Body of pancreas (tissue), 4 donors: Measurements from ENCODE around the gene JUN. TPM values are rescaled to one million over a fixed set of nuclear protein-coding genes. Genes with fewer than 3 reads are reported as not detected.

Experiments
- ATAC-seq: fragments of 150-250 bp; one replicate; pipeline ENCODE4 v1.9.1; 2016
- DNase-seq, 4 donors: peaks; one replicate each; pipeline ENCODE4 v3.0.0-alpha.2; 2019
- H3K27ac ChIP-seq, 4 donors: fragments of 200-600 bp; sonication (generic); 1 replicate in 3 of 4; 2 replicates in 1 of 4; pipeline versions ENCODE4 v1.5.1 to v1.6.1; 2016 to 2019; ENCODE audit warnings: mild to moderate bottlenecking in 1 of 4, mixed read lengths in 1 of 4, moderate library complexity in 1 of 4
- H3K27me3 ChIP-seq, 2 donors: fragments of 200-600 bp; sonication (generic); one replicate each; pipeline ENCODE4 v1.6.0; 2016; ENCODE audit warnings: mild to moderate bottlenecking in 1 of 2
- H3K36me3 ChIP-seq, 2 donors: fragments of 200-600 bp; sonication (generic); replicated peaks in 1 of 2; 2 replicates each; pipeline ENCODE4 v1.5.1; 2016; ENCODE audit warnings: low read depth in 2 of 2; ENCODE audit not compliant: insufficient read depth in 1 of 2
- H3K4me1 ChIP-seq: fragments of 200-600 bp; sonication (generic); one replicate; pipeline ENCODE4 v1.6.0; 2016
- H3K4me3 ChIP-seq, 2 donors: fragments of 200-600 bp; sonication (generic); 1 replicate in 1 of 2; 2 replicates in 1 of 2; pipeline ENCODE4 v1.5.1; 2016 to 2019
- H3K9me3 ChIP-seq, 3 donors: fragments of 200-600 bp; sonication (generic); 1 replicate in 2 of 3; 2 replicates in 1 of 3; pipeline ENCODE4 v1.5.1; 2016
- CTCF ChIP-seq, 7 experiments: fragments of 450-650 bp in 4 of 7; fragments of 200-600 bp in 3 of 7; sonication (generic) in 3 of 7; IDR thresholded peaks; one replicate each; pipeline ENCODE4 v1.5.1; 2016 to 2019; ENCODE audit warnings: antibody characterized with exemption in 7 of 7
- POLR2A ChIP-seq, 3 donors: fragments of 450-650 bp; IDR thresholded peaks; one replicate each; pipeline ENCODE4 v1.6.1; 2016; ENCODE audit warnings: antibody characterized with exemption in 3 of 3, mild to moderate bottlenecking in 2 of 3
- WGBS, 2 donors: methylation state at CpG; one replicate each; pipeline ENCODE4 v1.1.5; 2017; 5-methylcytosine and 5-hydroxymethylcytosine counted together
- intact Hi-C: fragments of 100-400 bp; cut with DNase I; formaldehyde crosslinking; loops from one replicate; pipeline ENCODE4 v1.15.1; 2023
- total RNA-seq, 2 donors: library from RNA; depleted of rRNA; stranded (reverse); fragments of >200 nt; gene quantifications; one replicate each; pipeline ENCODE4 v1.1.0, GENCODE V29; 2016

JUN gene
- total RNA-seq, 2 donors from 2014 or later = 320 to 712 TPM

GRCh38 chr1:58735586-58735985 is 48.3 kb downstream of the JUN start:
- H3K36me3 ChIP-seq = no peaks in the 10 kb centered on the region
- TF ChIP-seq POLR2A (IDR thresholded peaks at IDR 0.05) = no peak
- no peak for TF ChIP-seq CTCF (IDR thresholded peaks at IDR 0.05)
- ATAC-seq (no peak), DNase-seq (no peak)
- H3K9me3 ChIP-seq = no peaks in the 10 kb centered on the region
- H3K4me1 ChIP-seq = no peaks in the 10 kb centered on the region
- intact Hi-C loops = no loop called here
- H3K27ac ChIP-seq = no peak overlapping the region
- 71 to 76% methylated on average over 5 of the region's 5 CpGs for WGBS, 2 donors
- H3K27me3 ChIP-seq = no peaks in the 10 kb centered on the region
- H3K4me3 ChIP-seq = no peak overlapping the region

- Histone ChIP-seq H3K4me3 (no peak overlapping the region), H3K27ac (no peak overlapping the region), H3K9me3 (no peaks in the 10 kb centered on the region), H3K4me1 (no peaks in the 10 kb centered on the region), H3K27me3 (no peaks in the 10 kb centered on the region), H3K36me3 (no peaks in the 10 kb centered on the region)
- intact Hi-C loops = no loop called here
- no peak for TF ChIP-seq CTCF (IDR thresholded peaks at IDR 0.05)
- no peak for TF ChIP-seq POLR2A (IDR thresholded peaks at IDR 0.05)
- DNase-seq (no peak), ATAC-seq (no peak)
- 70 to 95% methylated on average over 2 of the region's 2 CpGs for WGBS, 2 donors
These were observed 49.2 kb downstream of the JUN start for GRCh38 chr1:58734630-58735029.

GRCh38 chr1:58732087-58732775 is 51.6 kb downstream of the JUN start:
- Histone ChIP-seq H3K36me3 (no peaks in the 10 kb centered on the region), H3K4me1 (no peaks in the 10 kb centered on the region), H3K27ac (no peak overlapping the region), H3K27me3 (no peaks in the 10 kb centered on the region), H3K9me3 (no peaks in the 10 kb centered on the region), H3K4me3 (no peak overlapping the region)
- intact Hi-C loops = no loop called here
- TF ChIP-seq CTCF (IDR thresholded peaks at IDR 0.05) = no peak
- no peak for DNase-seq
- WGBS, 2 donors = 82 to 85% methylated on average over 6 of the region's 6 CpGs
- no peak for ATAC-seq

Other genes starting within 250 kb of the JUN start
- gene OMA1, start 237.3 kb downstream of the JUN start, total RNA-seq = 10 to 100 TPM; 16.5 to 18.7 TPM
- 100 to 1,000 TPM; 101 to 106 TPM for gene TACSTD2, start 206.8 kb downstream of the JUN start, total RNA-seq
- gene MYSM1, start 84.0 kb downstream of the JUN start, total RNA-seq = 10 to 100 TPM; 20.8 to 26.2 TPM